Testis (tissue), 3 donors: Measurements from ENCODE around the gene TMPO. TPM values are rescaled to one million over a fixed set of nuclear protein-coding genes. Genes with fewer than 3 reads are reported as not detected.
A peak's percentile ranks its signal among the peaks of the same experiment; 100 is the strongest.

ENCODE experiments used
- DNase-seq: peaks from one replicate; pipeline ENCODE4 v3.0.0-alpha.2; 2019
- H3K27ac ChIP-seq, 2 donors: fragments of 200-600 bp; sonication (generic); one replicate each; pipeline ENCODE4 v1.5.1; 2019
- H3K27me3 ChIP-seq: fragments of 200-600 bp; sonication (generic); one replicate; pipeline ENCODE4 v1.5.1; 2019
- H3K36me3 ChIP-seq: fragments of 200-600 bp; sonication (generic); one replicate; pipeline ENCODE4 v1.5.1; 2017; ENCODE audit warnings: low read depth; ENCODE audit errors: missing control alignments
- H3K4me1 ChIP-seq: fragments of 200-600 bp; sonication (generic); one replicate; pipeline ENCODE4 v1.5.1; 2019
- H3K4me3 ChIP-seq, 2 donors: fragments of 200-600 bp; sonication (generic); one replicate each; pipeline ENCODE4 v1.5.1; 2017 to 2019
- H3K9me3 ChIP-seq: fragments of 200-600 bp; sonication (generic); one replicate; pipeline ENCODE4 v1.5.1; 2017
- CTCF ChIP-seq, 3 experiments: fragments of 450-650 bp in 2 of 3; fragments of 200-600 bp in 1 of 3; sonication (generic) in 1 of 3; IDR thresholded peaks; one replicate each; pipeline ENCODE4 v1.5.1; 2016 to 2019; ENCODE audit warnings: antibody characterized with exemption in 3 of 3, mild to moderate bottlenecking in 2 of 3, moderate library complexity in 1 of 3
- POLR2A ChIP-seq: fragments of 450-650 bp; IDR thresholded peaks from one replicate; pipeline ENCODE4 v1.6.1; 2017; ENCODE audit warnings: antibody characterized with exemption, mild to moderate bottlenecking, moderate library complexity
- WGBS, 2 donors: methylation state at CpG; one replicate each; pipeline ENCODE4 v1.1.5; 2018; 5-methylcytosine and 5-hydroxymethylcytosine counted together
- intact Hi-C: fragments of 100-400 bp; cut with DNase I; formaldehyde crosslinking; loops from one replicate; pipeline ENCODE4 v1.15.1; 2023; ENCODE audit warnings: low total_unique reads
- polyA plus RNA-seq: library from polyadenylated mRNA; stranded (reverse); fragments of 350-450 nt; fragmentation: Illumina TruSeq; extraction: RNeasy Lipid Tissue Mini Kit (QIAGEN cat#74804); gene quantifications from one replicate; pipeline ENCODE4 v1.2.3, GENCODE V29; 2014; ENCODE audit warnings: low read depth, low replicate concordance; ENCODE audit not compliant: insufficient read depth
- total RNA-seq, 2 donors: library from RNA; depleted of rRNA; stranded (reverse); fragments of >200 nt; gene quantifications; one replicate each; pipeline ENCODE4 v1.2.3, GENCODE V29; 2016

TMPO gene
- total and polyA plus RNA-seq, 3 donors from 2014 or later: 61.3 to 77.1 (median 76.5) TPM

- Histone ChIP-seq H3K9me3 (no peaks in the 10 kb centered on the region), H3K36me3 (no peaks in the 10 kb centered on the region), H3K27ac (peak overlapping the region; percentile 47 to 87), H3K4me1 (peaks cover 34% of the 10 kb centered on the region), H3K27me3 (no peaks in the 10 kb centered on the region), H3K4me3 (no peak overlapping the region)
- 45 to 50% methylated on average over 5 to 6 of the region's 6 CpGs for WGBS, 2 donors
- DNase-seq: no peak
- intact Hi-C loops: no loop called here
- TF ChIP-seq CTCF (IDR thresholded peaks at IDR 0.05): no peak
- TF ChIP-seq POLR2A: no peak
Measured at GRCh38 chr12:98470469-98471082, 44.8 kb upstream of the TMPO start.

GRCh38 chr12:98471085-98471484 lies 44.3 kb upstream of the TMPO start:
- TF ChIP-seq POLR2A (no peak), CTCF (IDR thresholded peaks at IDR 0.05) (no peak)
- no peaks in the 10 kb centered on the region for H3K9me3 ChIP-seq
- peaks cover 32% of the 10 kb centered on the region for H3K4me1 ChIP-seq
- DNase-seq: peak; percentile 86
- intact Hi-C loops: no loop called here
- 30 to 33% methylated on average over 3 of the region's 3 CpGs for WGBS, 2 donors
- H3K27ac ChIP-seq: peak overlapping the region; percentile 80 to 88
- no peak overlapping the region for H3K4me3 ChIP-seq
- no peaks in the 10 kb centered on the region for H3K36me3 ChIP-seq
- no peaks in the 10 kb centered on the region for H3K27me3 ChIP-seq

GRCh38 chr12:98475565-98475908 lies 39.9 kb upstream of the TMPO start:
- intact Hi-C loops: no loop called here
- H3K4me1 ChIP-seq: peaks cover 26% of the 10 kb centered on the region
- no peaks in the 10 kb centered on the region for H3K36me3 ChIP-seq
- H3K9me3 ChIP-seq: no peaks in the 10 kb centered on the region
- H3K4me3 ChIP-seq: no peak overlapping the region
- no peaks in the 10 kb centered on the region for H3K27me3 ChIP-seq
- DNase-seq: no peak
- TF ChIP-seq POLR2A (no peak), CTCF (IDR thresholded peaks at IDR 0.05) (no peak)
- peak overlapping the region; percentile 58 to 79 for H3K27ac ChIP-seq

GRCh38 chr12:98478606-98479005 lies 36.8 kb upstream of the TMPO start:
- no peaks in the 10 kb centered on the region for H3K36me3 ChIP-seq
- peaks cover 13% of the 10 kb centered on the region for H3K4me1 ChIP-seq
- intact Hi-C loops: no loop called here
- no peak for TF ChIP-seq CTCF (IDR thresholded peaks at IDR 0.05)
- TF ChIP-seq POLR2A: no peak
- 93 to 96% methylated on average over 5 of the region's 5 CpGs for WGBS, 2 donors
- no peaks in the 10 kb centered on the region for H3K9me3 ChIP-seq
- DNase-seq: no peak
- no peaks in the 10 kb centered on the region for H3K27me3 ChIP-seq
- H3K4me3 ChIP-seq: no peak overlapping the region
- H3K27ac ChIP-seq: no peak overlapping the region
